ENCODE measurements around the gene TNRC6B.
A peak's percentile ranks its signal among the peaks of the same experiment; 100 is the strongest.
"Not testable (repeated sequence)": the region's sequence is repeated elsewhere in the genome, so short reads cannot be mapped to it uniquely, and the experiment has no call there.

TNRC6B gene

DNA sequence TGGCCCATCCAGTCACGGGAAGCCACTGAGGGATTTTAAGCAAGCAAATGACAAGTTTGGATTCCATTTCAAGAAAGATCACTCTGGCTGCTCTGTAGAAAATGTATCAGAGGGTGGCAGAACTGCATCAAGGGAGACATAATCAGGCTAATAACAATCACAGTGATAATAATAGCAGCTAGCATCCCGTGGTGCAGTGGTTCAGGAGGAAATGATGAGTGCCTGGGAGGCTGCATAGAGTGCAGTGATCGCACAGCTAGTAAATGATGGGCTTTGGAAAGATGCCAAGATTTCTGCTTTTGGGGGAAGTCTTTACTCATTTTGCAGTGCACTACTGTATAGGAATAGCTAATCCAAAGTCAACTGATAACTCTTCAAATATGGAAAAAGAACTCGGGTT is 35.8 kb downstream of the TNRC6B start:
- no peak for DNase-seq (ENCODE audit: low read depth in 2 of 2)

DNA sequence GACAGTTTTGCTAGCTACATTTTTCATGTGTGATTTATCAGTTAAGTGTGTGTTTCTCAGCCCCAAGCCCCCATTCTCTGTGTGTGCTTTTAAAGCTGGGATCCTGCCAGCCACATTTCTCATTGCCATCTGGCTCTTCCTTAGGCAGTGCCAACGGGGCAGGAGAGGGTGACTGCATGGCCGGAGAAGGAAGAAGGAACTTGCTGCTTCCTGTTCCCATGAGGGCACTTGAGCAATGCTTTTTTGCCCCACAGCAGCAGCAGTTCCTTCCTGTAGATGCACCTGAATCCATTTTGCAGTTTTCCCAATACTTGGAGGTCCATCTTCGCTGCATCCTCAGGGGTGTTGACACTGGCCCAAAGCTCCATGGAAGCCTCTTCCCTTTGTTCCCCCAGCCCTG is 37.5 kb downstream of the TNRC6B start:
- DNase-seq (ENCODE audit: low read depth in 2 of 2): no peak

DNA sequence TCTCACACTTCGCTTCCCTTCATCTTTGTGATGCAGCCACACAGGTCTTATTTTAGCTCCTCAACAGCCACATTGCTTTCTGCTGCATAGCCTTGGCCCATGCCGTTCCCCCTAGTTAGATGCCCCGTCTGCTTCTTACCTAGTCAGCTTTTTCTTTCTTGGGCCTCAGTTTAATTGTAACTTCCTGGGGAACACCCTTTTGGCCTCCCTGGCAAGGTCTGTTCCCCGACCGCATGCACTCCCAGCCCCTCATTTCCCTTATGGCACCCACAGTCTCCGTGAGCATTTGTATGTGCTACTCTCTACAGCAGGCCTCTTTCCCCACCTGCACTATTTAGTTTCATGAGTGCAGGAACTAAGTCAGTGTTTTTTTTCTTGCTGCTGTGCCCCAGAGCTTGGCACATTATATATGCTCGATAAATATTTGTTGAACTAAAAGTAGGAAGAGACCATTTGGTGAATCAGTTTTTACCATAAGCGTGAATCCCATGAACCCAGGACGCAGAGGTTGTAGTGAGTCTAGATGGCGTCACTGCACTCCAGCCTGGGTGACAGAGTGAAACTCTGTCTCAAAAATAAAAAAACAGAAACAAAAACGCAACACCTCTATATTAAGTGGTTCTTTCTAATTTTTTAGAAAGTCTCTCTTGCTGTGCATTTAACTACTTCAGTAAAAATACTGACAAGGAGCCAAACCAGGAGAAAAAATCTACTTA is 38.5 kb downstream of the TNRC6B start:
- DNase-seq (ENCODE audit: low read depth in 2 of 2): no peak

DNA sequence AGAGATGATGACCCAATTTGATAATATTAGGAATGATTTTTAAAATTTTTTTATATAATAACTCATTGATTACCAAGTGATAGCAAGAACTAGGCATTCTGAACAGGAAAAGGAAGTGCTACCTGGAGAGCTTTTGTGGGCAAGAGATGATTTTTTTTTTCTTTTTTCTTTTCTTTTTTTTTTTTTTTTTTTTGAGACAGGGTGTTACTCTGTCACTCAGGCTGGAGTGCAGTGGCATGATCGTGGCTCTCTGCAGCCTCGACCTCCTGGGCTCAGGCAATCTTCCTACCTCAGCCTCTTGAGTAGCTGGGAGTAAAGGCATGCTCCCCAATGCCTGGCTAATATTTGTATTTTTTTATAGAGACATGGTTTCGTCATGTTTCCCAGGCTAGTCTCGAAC is 40.4 kb downstream of the TNRC6B start:
- no peak for DNase-seq (ENCODE audit: low read depth in 2 of 2)

DNA sequence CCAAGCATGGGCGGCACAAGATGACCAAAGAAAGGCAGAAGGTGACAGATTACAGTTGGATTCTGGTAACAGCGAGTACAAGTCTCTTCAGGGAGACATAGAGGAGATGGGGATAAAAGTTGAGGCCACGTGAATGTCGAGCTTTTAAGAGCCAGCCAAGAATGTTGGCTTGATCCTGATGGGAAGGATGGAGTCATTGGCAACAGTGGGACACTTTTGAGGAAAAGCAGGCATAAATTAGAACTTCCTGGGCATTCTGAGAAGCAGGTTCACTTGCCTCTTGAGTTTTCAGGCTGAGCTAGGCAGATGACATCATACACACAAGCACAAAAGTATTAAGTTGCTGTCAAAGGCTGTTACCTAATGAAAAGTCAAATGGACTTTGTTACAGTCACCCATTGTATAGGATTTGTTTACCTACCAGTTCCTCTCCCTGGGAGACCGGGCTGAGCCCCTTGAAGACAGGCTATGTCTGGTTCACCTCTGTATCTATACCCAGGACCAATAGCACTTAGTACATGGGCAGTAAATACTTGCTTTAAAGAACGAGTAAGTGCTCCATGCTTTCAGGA is 41.1 kb downstream of the TNRC6B start:
- DNase-seq (ENCODE audit: low read depth in 2 of 2): no peak

DNA sequence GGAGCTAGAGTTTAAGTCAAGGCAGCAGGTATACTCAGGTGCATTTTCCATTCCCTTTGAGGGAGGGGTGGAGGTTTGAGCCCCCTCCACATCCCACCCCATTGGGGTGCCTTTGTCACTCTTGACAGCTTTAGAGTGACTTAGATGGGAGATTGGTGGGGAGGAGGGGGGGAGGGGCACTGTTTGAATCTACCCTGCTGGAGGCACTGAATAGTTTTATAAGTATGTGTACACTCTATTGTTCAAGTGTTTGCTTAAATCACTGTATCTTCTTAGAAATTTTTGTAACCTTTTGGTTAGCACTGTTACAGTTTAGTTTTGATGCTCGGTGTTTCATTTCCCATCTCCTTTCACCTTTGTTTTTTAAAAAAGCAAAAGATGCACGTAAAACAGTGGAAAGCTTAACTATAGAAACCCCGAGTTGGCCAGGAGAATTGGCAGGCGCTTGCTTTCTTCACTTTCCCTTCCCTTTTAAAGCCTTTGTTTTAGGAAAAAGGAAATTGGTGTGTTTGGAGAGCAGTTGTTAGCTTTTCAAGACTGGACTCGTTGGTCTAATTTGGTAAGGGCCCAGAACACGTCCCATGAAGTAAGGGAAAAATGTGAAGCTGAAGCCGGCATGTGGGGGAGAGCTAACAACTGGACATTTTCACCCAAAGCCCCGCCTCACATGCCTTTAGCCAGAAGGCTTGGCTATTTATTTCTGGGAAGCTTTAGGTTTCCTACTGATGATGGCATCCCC is 42.8 kb downstream of the TNRC6B start:
- no peak for DNase-seq (ENCODE audit: low read depth in 2 of 2)

DNA sequence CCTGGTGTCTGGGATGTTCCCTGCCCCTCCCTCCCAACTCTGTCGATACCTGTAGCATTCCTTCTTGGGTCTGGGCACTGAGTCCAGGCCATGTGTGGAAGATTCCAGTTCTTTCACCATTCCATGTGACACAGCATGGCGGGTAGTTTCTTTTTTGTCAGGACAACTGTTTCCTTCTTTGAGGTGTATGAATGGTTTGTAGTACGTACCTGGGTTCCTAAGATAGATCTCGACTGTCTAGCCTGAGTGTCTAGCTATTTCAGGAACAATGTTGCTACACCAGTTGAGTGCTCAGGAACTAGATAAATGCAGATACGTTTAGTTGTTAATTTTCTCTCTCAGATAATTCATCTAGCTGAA is 43.3 kb downstream of the TNRC6B start:
- no peak for DNase-seq (ENCODE audit: low read depth in 2 of 2)

DNA sequence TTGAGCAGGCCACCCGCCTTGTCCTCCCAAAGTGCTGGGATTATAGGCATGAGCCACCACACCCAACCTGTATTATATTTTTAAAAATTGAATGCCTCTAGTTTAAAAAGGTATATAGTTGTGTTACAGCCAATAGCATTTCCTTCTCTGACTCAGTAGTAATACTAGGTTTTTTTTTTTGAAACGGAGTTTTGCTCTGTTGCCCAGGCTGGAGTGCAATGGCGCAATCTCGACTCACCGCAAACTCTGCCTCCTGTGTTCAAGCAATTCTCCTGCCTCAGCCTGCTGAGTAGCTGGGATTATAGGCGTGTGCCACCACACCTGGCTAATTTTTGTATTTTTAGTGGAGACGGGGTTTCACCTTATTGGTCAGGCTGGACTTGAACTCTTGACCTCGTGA is 45.3 kb downstream of the TNRC6B start:
- not testable (repeated sequence) for DNase-seq (ENCODE audit: low read depth in 2 of 2)

DNA sequence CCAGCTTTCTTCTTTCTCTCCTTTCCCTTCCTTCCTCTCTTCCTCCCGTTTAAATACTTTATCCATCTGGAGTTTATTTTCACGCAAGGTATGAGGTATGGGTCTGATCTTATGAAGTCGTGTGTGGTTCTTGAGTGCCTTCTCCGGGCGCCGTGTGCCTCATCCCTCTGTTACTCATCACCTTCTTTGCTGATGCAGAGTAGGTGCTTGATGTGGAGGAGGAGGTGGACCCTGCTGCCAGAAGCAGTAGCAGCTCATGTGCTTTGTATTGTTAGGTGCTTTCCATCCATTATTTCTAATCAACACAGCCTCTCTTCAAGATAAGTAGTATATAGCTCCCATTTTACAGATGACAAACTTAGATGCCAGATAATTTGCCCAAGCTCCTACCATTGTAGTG is 47.0 kb downstream of the TNRC6B start:
- peak in 1 of 2 donors; percentile 25 for DNase-seq (ENCODE audit: low read depth in 2 of 2)

DNA sequence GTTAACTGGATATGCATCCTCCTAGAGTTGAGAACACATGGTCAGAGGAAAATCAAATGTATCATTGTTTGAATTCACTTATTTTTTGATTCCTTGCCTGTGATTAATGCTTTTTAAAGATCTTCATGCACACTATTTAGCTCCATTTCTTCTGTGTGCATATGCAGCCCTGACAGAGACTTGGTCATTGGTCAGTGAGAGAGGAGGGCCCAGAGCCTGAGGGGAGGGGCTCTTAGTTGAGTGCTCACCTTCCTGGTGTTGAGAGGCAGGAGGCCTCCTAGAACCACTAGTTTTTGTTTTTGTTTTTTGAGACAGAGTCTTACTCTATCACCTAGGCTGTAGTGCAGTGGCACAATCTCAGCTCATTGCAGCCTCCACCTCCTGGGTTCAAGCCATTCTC is 48.9 kb downstream of the TNRC6B start:
- no peak for DNase-seq (ENCODE audit: low read depth in 2 of 2)

DNA sequence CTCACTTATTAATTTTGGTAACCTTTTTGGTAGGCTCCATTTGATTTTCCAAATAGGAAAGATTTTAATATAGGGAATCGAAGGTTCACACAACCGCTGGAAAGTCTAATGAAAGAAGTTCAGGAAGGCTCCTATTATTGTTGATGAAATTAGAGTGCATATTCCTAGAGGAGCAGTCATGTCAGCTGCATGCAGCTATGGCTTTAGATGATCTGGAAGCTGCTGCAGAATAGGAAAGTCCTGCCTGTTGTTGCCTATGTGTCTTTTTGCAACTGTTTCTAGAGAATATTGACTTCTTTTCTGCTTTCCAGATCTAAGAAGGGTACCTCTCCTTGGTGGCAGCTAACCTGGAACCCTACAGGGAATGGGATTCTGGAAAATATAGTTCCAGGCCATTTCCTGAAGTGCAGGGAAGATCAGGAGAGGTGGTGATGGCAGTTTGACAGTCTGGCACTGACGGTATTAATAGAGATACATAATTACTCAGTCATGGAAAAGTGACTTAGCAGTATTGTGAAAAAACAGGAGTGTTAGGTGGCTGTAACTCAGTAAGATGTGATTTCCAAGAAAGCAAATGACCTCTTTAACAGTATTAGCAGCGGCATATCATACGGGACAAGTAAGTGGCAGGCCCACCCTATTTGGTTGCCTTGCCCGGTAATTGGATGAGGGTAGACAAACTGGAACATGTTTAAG is 54.0 kb downstream of the TNRC6B start:
- DNase-seq (ENCODE audit: low read depth in 2 of 2): no peak

DNA sequence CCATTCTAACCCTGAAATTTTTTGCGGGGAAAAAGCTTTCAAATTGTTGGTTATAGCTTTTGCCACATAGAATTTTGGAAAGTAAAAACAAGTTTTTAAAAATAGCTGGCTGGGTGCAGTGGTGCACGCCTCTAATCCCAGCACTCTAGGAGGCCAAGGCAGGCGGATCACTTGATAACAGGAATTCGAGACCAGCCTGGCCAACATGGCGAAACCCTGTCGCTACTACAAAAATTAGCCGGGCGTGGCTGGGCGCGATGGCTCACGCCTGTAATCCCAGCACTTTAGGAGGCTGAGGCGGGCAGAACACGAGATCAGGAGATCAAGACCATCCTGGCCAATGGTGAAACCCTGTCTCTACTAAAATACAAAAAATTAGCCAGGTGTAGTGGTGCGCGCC is 54.9 kb downstream of the TNRC6B start:
- DNase-seq (ENCODE audit: low read depth in 2 of 2): no peak

DNA sequence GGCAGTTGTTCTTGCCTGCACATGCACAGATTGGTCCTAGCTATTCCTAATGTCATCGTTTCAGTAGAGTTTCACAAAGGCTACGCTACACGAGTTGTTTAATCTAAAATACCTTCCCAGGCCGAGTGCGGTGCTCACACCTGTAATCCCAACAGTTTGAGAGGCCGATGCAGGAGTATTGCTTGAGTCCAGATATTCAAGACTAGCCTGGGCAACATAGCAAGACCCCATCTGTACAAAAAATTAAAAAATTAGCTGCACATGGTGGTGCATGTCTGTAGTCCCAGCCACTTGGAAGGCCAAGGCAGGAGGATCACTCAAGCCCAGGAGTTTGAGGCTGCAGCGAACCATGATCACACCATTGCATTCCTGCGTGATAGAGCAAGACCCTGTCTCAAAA is 56.2 kb downstream of the TNRC6B start:
- DNase-seq (ENCODE audit: low read depth in 2 of 2): no peak

DNA sequence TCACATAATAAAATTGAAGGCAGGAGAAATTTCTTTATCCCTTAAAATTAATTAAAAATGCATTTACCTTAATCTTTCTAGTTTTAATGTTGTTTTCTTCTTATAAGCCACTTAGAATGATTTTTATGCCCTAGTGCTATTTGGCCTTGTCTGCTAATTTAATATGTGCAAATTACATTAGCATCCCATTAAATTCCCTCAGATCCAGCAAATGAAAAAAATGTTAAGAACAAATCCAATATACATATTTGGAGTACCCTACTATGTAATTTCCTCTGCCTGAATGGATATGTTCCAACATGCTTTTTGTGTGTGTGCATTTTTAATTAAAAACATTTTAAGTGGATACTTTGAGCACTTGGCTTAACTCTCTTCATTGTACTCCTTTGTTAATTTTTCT is 56.9 kb downstream of the TNRC6B start:
- DNase-seq (ENCODE audit: low read depth in 2 of 2): no peak

DNA sequence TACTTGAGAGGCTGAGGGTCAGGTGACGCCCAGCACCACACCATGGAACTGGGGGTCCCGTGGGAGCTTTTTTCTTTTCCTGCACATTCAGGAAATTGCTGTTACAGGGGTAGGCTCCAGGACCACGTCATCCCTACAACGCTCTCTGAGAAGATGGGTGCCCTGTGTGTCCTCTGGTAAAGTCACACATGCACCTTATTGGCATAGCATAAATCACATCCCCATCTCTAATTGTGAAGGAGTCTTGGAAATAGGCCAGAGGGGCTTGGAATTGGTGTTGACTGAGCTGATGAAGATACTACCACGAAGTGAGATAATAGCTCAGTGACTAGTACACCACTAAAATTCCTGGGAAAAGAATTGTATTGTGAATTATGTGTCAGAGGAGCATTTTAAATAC is 57.6 kb downstream of the TNRC6B start:
- DNase-seq (ENCODE audit: low read depth in 2 of 2): no peak

DNA sequence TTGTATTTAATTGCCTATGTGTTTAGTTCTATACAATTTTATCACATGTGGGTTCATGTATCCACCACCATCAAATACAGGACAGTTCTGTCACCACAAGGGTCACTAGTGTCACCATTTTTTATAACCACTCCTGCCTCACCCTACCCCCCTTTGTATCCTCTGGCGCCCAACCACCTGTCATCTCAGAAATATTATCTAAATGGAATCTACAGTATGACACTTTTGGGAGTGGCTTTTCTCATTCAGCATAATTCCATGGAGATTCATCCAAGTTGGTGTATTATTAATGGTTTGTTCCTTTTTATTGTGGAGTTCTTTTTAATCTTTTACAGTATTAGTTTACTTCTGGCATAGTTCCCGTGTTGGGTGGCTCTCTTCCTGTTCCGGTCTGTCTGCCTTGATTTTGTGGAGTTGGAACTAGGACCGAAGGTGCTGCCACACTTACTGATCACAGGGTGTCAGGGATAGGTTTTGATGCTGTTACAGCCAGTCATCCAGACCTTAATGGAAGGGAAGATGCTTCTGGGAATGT is 58.5 kb downstream of the TNRC6B start:
- no peak for DNase-seq (ENCODE audit: low read depth in 2 of 2)

DNA sequence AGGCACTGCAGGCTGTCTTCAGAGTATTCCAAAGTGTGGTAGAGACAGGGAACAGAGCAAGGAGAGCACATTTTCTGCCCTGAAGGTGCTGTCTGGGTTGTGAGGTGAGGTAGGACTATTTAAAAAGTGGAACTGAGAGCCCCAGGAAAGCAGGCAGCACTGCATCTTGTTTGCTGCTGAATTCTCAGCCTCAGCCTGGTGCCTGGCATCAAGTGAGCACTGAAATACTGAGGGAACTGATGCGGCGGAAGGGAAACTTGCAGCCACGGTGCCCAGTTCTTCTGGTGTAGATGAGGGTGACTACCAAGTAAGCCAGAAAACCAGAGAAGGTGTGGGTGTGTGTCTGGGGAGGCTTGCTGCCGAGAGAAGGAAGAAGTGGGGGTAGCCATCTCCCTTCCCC is 59.5 kb downstream of the TNRC6B start:
- no peak for DNase-seq (ENCODE audit: low read depth in 2 of 2)

DNA sequence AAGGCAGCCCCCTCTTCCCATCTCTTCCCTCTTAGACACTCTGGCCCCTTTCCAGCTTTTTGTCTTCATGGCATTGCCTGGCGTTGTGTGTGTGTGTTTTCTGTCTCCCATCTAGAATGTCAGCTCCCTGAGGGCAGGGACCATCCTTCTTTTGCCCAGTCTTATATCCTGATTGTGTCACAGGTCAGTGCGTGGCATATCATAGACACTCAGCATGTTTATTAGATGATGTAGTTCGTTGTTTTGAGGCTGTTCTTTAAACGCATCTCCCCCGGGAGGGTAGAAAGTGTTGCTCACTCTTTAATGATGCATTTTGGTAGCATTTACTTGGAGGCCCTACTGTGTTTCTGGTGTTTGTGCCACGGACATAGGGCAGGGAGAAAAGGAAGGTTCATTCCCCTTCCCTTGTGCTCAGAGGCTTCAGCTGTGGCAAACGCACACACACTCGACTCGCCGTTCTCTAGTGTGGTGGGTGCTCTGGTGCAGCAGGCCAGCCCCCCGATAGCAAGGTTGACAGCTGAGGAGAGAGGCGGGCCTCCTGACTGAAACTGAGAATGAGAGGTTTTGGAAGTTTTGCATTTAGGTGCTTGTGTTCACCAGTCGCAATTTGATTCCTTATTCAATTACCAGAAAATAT is 60.2 kb downstream of the TNRC6B start:
- DNase-seq (ENCODE audit: low read depth in 2 of 2): no peak

DNA sequence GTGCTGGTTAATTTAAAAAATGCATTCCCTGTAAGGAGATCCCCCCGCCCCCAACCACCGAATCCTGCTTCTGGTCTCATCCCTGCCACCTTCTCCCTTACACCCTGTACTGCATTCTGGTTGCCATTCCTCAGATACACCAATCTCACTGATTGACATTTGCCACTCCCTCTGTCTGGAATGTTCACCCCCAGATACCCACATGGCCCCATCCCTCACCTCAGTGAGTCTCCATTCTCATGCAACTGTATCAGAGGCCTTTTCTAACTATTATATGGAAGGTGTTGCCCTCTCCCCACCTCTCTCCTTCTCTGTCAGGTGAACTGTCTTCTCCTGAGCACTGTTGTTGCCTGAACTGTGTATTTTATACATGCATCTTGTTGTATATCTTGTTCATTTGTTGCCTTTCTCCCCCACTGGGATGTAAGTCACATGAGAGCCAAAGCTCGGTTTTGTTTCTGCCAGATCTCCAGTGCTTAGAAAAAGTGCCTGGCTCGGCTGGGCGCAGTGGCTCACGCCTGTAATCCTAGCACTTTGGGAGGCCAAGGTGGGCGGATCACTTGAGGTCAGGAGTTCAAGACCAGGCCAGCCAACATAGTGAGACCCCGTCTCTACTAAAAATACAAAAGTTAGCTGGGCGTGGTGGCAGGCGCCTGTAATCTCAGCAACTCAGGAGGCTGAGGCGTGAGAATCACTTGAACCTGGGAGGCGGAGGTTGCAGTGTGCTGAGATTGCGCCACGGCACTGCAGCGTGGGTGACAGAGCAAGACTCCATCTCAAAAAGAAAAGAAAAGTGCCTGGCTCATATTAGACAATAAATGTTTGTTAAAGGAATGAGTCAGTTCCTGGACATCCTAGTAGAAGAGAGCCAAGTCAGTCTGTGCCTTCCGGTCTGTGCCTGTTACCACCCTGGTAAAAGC is 61.0 kb downstream of the TNRC6B start:
- DNase-seq (ENCODE audit: low read depth in 2 of 2): no peak

DNA sequence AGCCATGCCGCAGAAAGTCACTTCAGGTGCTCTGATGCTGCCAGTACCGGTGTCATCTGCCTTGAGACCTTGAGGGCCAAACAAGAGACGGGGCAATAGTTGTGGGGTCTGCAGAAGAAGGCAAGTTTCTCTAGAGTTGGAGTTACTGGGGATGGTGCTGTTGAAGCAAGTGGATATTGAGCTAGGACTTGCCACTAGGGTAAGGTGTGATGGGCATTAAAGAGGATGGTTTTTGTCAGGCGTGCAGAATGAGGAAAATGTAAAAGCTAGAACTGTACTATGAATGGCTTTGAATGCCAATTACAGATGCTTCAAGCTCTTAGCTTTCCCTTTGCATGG is 61.6 kb downstream of the TNRC6B start:
- DNase-seq (ENCODE audit: low read depth in 2 of 2): no peak

DNA sequence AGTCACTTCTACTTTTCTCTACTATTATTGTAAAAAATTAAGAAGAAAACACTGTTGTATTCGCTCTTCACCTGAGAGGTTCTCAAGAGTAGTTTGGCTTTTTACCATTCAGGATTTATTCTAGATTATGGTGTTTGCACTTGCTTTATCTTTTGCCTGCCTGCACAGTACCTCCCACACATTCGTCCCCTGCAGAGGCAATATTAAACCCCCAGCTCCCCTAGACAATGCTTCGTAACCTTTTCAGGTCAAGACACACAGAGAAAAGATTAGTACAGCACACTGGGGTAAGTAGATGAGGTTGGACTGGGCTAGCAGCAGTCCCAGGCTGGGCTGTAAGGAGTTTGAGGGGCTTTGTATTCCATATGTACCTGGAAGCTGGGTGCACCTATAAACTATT is 62.4 kb downstream of the TNRC6B start:
- no peak for DNase-seq (ENCODE audit: low read depth in 2 of 2)
